ENCODE data around the gene GOLGA3.
"Not testable (repeated sequence)": the region's sequence is repeated elsewhere in the genome, so short reads cannot be mapped to it uniquely, and the experiment has no call there.

GOLGA3 gene

GRCh38 chr12:132853285-132854092 is 24.8 kb upstream of the GOLGA3 start:
- no peak for DNase-seq (ENCODE audit: low spot score)
- in situ Hi-C loops (cut with MboI; ENCODE audit: low pct_unique_long_range_greater_than_20kb, low sequenced_read_pairs, unreplicated experiment): no loop called here
- no peak for TF ChIP-seq CTCF (IDR thresholded peaks at IDR 0.05; ENCODE audit: extremely low read depth, insufficient read depth, missing control alignments)

- no peak for DNase-seq (ENCODE audit: low spot score)
- in situ Hi-C loops (cut with MboI; ENCODE audit: low pct_unique_long_range_greater_than_20kb, low sequenced_read_pairs, unreplicated experiment): no loop called here
- no peak for TF ChIP-seq CTCF (IDR thresholded peaks at IDR 0.05; ENCODE audit: extremely low read depth, insufficient read depth, missing control alignments)
Observed at GRCh38 chr12:132852496-132852895, 23.8 kb upstream of the GOLGA3 start.

- in situ Hi-C loops (cut with MboI; ENCODE audit: low pct_unique_long_range_greater_than_20kb, low sequenced_read_pairs, unreplicated experiment): no loop called here
- DNase-seq (ENCODE audit: low spot score): no peak
- TF ChIP-seq CTCF (IDR thresholded peaks at IDR 0.05; ENCODE audit: extremely low read depth, insufficient read depth, missing control alignments): no peak
Observed at GRCh38 chr12:132851465-132851864, 22.8 kb upstream of the GOLGA3 start.

GRCh38 chr12:132850291-132850690 is 21.6 kb upstream of the GOLGA3 start:
- no peak for DNase-seq (ENCODE audit: low spot score)
- TF ChIP-seq CTCF (IDR thresholded peaks at IDR 0.05; ENCODE audit: extremely low read depth, insufficient read depth, missing control alignments): no peak
- in situ Hi-C loops (cut with MboI; ENCODE audit: low pct_unique_long_range_greater_than_20kb, low sequenced_read_pairs, unreplicated experiment): no loop called here

- in situ Hi-C loops (cut with MboI; ENCODE audit: low pct_unique_long_range_greater_than_20kb, low sequenced_read_pairs, unreplicated experiment): no loop called here
- DNase-seq (ENCODE audit: low spot score): no peak
- TF ChIP-seq CTCF (IDR thresholded peaks at IDR 0.05; ENCODE audit: extremely low read depth, insufficient read depth, missing control alignments): no peak
Observed at GRCh38 chr12:132848521-132848920, 19.9 kb upstream of the GOLGA3 start.

- no peak for TF ChIP-seq CTCF (IDR thresholded peaks at IDR 0.05; ENCODE audit: extremely low read depth, insufficient read depth, missing control alignments)
- in situ Hi-C loops (cut with MboI; ENCODE audit: low pct_unique_long_range_greater_than_20kb, low sequenced_read_pairs, unreplicated experiment): no loop called here
- no peak for DNase-seq (ENCODE audit: low spot score)
Observed at GRCh38 chr12:132847363-132848356, 19.0 kb upstream of the GOLGA3 start.

- DNase-seq (ENCODE audit: low spot score); in situ Hi-C loops (cut with MboI; ENCODE audit: low pct_unique_long_range_greater_than_20kb, low sequenced_read_pairs, unreplicated experiment): not testable (repeated sequence)
Observed at GRCh38 chr12:132844681-132845080, 16.0 kb upstream of the GOLGA3 start.
